Pons (tissue), 1 donor: ENCODE data around the gene ST6GALNAC6.

Source experiments
- DNase-seq: peaks from one replicate; pipeline ENCODE4 v3.0.0-alpha.2; 2016; ENCODE audit warnings: low spot score

The ST6GALNAC6 gene

GRCh38 chr9:127931092-127931881 is 31.9 kb upstream of the ST6GALNAC6 start:
- DNase-seq, result no peak

GRCh38 chr9:127930231-127931091 is 31.1 kb upstream of the ST6GALNAC6 start, which contains the start of gene PIP5KL1:
Gene PIP5KL1, minus strand, starts transcription at chr9:127930777. Its CDS starts 25 bp downstream, at chr9:127930752.
- DNase-seq, result peak; percentile 65

- no peak for DNase-seq
Observed at GRCh38 chr9:127929625-127929979, 30.2 kb upstream of the ST6GALNAC6 start.

GRCh38 chr9:127928676-127929624 is 29.5 kb upstream of the ST6GALNAC6 start:
- no peak for DNase-seq

GRCh38 chr9:127927988-127928675 is 28.7 kb upstream of the ST6GALNAC6 start:
- no peak for DNase-seq

- DNase-seq, result no peak
Observed at GRCh38 chr9:127927201-127927987, 28.0 kb upstream of the ST6GALNAC6 start.

- no peak for DNase-seq
Observed at GRCh38 chr9:127926906-127927200, 27.4 kb upstream of the ST6GALNAC6 start.

- DNase-seq, result no peak
Observed at GRCh38 chr9:127925959-127926905, 26.8 kb upstream of the ST6GALNAC6 start.

- no peak for DNase-seq
Observed at GRCh38 chr9:127924736-127925444, 25.5 kb upstream of the ST6GALNAC6 start.

GRCh38 chr9:127923771-127924170 is 24.4 kb upstream of the ST6GALNAC6 start:
- no peak for DNase-seq

- no peak for DNase-seq
Observed at GRCh38 chr9:127923046-127923445, 23.6 kb upstream of the ST6GALNAC6 start.

GRCh38 chr9:127921557-127922120 is 22.2 kb upstream of the ST6GALNAC6 start:
- DNase-seq, result no peak

GRCh38 chr9:127920794-127921193 is 21.4 kb upstream of the ST6GALNAC6 start:
- no peak for DNase-seq

- no peak for DNase-seq
Observed at GRCh38 chr9:127919253-127919815, 19.9 kb upstream of the ST6GALNAC6 start.

GRCh38 chr9:127918183-127919107 is 19.0 kb upstream of the ST6GALNAC6 start:
- DNase-seq, result no peak

- DNase-seq, result no peak
Observed at GRCh38 chr9:127917603-127918002, 18.2 kb upstream of the ST6GALNAC6 start.
